ENCODE results near the gene GPRASP1.
"Not testable (repeated sequence)": the region's sequence is repeated elsewhere in the genome, so short reads cannot be mapped to it uniquely, and the experiment has no call there.

GPRASP1 gene

DNA sequence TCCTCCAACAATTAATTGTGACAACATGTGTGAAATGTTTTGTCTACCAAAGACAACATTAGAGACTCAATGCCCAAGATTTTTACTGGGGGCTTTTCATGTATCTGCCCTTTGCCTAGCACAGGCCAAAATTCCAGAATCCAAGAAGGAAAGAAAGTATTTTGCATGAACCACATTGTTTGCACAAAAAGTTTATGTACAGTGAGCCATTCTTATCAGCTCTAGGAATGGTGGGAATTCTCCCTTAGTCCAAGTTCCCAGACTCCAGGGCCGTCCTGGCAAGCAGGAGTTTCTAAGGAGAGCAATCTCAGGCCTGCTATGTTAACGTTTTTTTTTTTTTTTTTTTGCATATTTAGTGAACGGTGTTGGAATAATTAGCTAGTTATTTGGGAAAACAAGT, 21.6 kb downstream of the GPRASP1 start:
- no peak overlapping the region for H3K4me3 ChIP-seq (ENCODE audit: low read depth, low read length)
- TF ChIP-seq CTCF (IDR thresholded peaks at IDR 0.05; ENCODE audit: insufficient read depth, low read depth, low read length, missing control alignments), result no peak
- no peak for DNase-seq (ENCODE audit: low read depth)

DNA sequence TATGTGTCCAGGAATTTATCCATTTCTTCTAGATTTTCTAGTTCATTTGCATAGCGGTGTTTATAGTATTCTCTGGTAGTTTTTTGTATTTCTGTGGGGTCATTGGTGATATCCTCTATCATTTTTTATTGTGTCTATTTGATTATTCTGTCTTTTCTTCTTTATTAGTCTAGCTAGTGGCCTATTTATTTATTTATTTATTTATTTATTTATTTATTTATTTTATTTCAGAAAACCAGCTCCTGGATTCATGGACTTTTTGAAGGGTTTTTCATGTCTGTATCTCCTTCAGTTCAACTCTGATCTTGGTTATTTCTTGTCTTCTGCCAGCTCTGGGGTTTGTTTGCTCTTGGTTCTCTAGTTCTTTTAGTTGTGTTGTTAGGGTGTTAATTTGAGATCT, 26.2 kb downstream of the GPRASP1 start:
- not testable (repeated sequence) for H3K4me3 ChIP-seq (ENCODE audit: low read depth, low read length); DNase-seq (ENCODE audit: low read depth)

DNA sequence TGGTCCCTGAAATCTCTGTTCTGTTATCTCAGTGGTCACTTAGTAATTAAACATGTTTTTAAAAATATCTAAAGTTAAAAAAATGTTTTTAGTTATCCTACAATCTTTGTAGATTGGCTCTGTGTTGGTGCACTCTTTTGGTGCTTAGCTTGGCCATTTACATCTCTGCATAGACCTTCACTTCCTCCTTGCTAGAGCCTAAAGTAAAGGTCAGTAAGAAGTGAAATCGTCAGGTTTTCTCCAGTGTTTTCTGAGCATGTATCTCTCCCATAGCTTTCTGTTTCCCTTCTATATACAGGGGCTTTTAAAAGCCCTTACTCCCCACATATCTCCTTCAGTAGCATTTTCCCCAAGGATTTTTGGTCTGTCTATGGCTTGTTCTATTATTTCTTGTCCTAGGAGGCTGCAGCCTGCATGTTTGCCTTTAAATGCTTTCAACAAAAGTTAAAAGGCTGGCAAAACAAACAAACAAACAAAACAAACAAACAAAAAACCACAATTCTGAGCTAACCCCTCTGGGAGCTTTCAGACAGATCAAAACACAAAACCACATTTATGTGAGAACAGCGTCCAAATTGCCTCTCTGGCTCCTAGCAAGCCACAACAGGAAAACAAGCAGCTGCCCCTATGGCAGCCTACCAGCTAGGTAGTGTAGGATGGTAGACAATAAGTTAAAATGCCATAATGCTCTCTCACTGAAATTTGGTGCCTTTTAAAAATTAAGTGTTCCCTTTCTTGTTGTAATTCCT, 33.7 kb downstream of the GPRASP1 start:
- DNase-seq (ENCODE audit: low read depth), result peak; percentile 37
- no peak overlapping the region for H3K4me3 ChIP-seq (ENCODE audit: low read depth, low read length)
- no peak for TF ChIP-seq CTCF (IDR thresholded peaks at IDR 0.05; ENCODE audit: insufficient read depth, low read depth, low read length, missing control alignments)

- no peak overlapping the region for H3K4me3 ChIP-seq (ENCODE audit: low read depth, low read length)
- TF ChIP-seq CTCF (IDR thresholded peaks at IDR 0.05; ENCODE audit: insufficient read depth, low read depth, low read length, missing control alignments), result no peak
- DNase-seq (ENCODE audit: low read depth), result no peak
Measured at GRCh38 chrX:102694749-102695148, 43.5 kb downstream of the GPRASP1 start.

GRCh38 chrX:102696306-102696705, 45.0 kb downstream of the GPRASP1 start:
- TF ChIP-seq CTCF (IDR thresholded peaks at IDR 0.05; ENCODE audit: insufficient read depth, low read depth, low read length, missing control alignments), result no peak
- no peak for DNase-seq (ENCODE audit: low read depth)
- no peak overlapping the region for H3K4me3 ChIP-seq (ENCODE audit: low read depth, low read length)

- H3K4me3 ChIP-seq (ENCODE audit: low read depth, low read length), result no peak overlapping the region
- DNase-seq (ENCODE audit: low read depth), result no peak
- no peak for TF ChIP-seq CTCF (IDR thresholded peaks at IDR 0.05; ENCODE audit: insufficient read depth, low read depth, low read length, missing control alignments)
Measured at GRCh38 chrX:102697494-102697893, 46.2 kb downstream of the GPRASP1 start.

Data from GM12865 (cell line).